Liver (tissue), 9 donors: ENCODE data around the gene TRPC1. TPM values are rescaled to one million over a fixed set of nuclear protein-coding genes. Genes with fewer than 3 reads are reported as not detected.
A peak's percentile ranks its signal among the peaks of the same experiment; 100 is the strongest.

Experiments used
- DNase-seq: peaks from one replicate; pipeline ENCODE4 v3.0.0-alpha.2; 2017; ENCODE audit warnings: low spot score
- H3K27ac ChIP-seq, 2 donors: one replicate each; pipeline ENCODE4 v1.7.0; 2013; ENCODE audit warnings: inconsistent platforms in 2 of 2, low read length in 2 of 2, control low read depth in 1 of 2, low read depth in 1 of 2, mild to moderate bottlenecking in 1 of 2
- H3K27me3 ChIP-seq, 4 donors: one replicate each; pipeline versions ENCODE4 v1.6.1 to v1.7.0; 2013; ENCODE audit warnings: low read length in 3 of 4, inconsistent platforms in 1 of 4, mild to moderate bottlenecking in 1 of 4, moderate library complexity in 1 of 4; ENCODE audit not compliant: control insufficient read depth in 4 of 4, insufficient read depth in 4 of 4
- H3K36me3 ChIP-seq, 4 donors: one replicate each; pipeline versions ENCODE4 v1.6.1 to v1.7.0; 2013; ENCODE audit warnings: low read length in 3 of 4, mild to moderate bottlenecking in 3 of 4, low read depth in 1 of 4, moderate library complexity in 1 of 4; ENCODE audit not compliant: control insufficient read depth in 4 of 4, insufficient read depth in 3 of 4
- H3K4me1 ChIP-seq, 4 donors: one replicate each; pipeline versions ENCODE4 v1.6.1 to v1.7.0; 2013; ENCODE audit warnings: low read length in 3 of 4, mild to moderate bottlenecking in 3 of 4, moderate library complexity in 1 of 4; ENCODE audit not compliant: control insufficient read depth in 4 of 4, insufficient read depth in 4 of 4
- H3K4me3 ChIP-seq, 3 donors: one replicate each; pipeline versions ENCODE4 v1.6.1 to v1.7.0; 2013; ENCODE audit warnings: low read length in 3 of 3, control low read depth in 1 of 3, low read depth in 1 of 3, mild to moderate bottlenecking in 1 of 3
- H3K9ac ChIP-seq, 2 donors: one replicate each; pipeline ENCODE4 v1.7.0; 2013; ENCODE audit warnings: low read length in 2 of 2, mild to moderate bottlenecking in 2 of 2, moderate library complexity in 2 of 2, control low read depth in 1 of 2, low read depth in 1 of 2
- H3K9me3 ChIP-seq, 4 donors: one replicate each; pipeline versions ENCODE4 v1.6.1 to v1.7.0; 2013; ENCODE audit warnings: low read length in 3 of 4; ENCODE audit not compliant: control insufficient read depth in 4 of 4
- ATF3 ChIP-seq: IDR thresholded peaks from 2 replicates; pipeline ENCODE4 v1.6.1; 2016; ENCODE audit warnings: antibody characterized with exemption
- CTCF ChIP-seq: fragments of 150-350 bp; IDR thresholded peaks from 2 replicates; pipeline ENCODE4 v1.5.1; 2017; ENCODE audit warnings: improper control_type of control experiment, low read depth, low read length; ENCODE audit not compliant: missing input control
- EGR1 ChIP-seq, 2 donors: IDR thresholded peaks; 2 replicates each; pipeline ENCODE4 v1.6.1; 2016 to 2018; ENCODE audit warnings: antibody characterized with exemption in 2 of 2, low read depth in 2 of 2
- FOXA1 ChIP-seq: IDR thresholded peaks from 2 replicates; pipeline ENCODE4 v1.6.1; 2016; ENCODE audit warnings: antibody characterized with exemption
- FOXA2 ChIP-seq: IDR thresholded peaks from 2 replicates; pipeline ENCODE4 v1.6.1; 2016; ENCODE audit warnings: antibody characterized with exemption
- GABPA ChIP-seq, 2 donors: IDR thresholded peaks in 1 of 2; conservative IDR thresholded peaks in 1 of 2; 2 replicates each; pipeline ENCODE4 v1.6.1; 2016; ENCODE audit warnings: antibody characterized with exemption in 2 of 2, mild to moderate bottlenecking in 1 of 2, moderate library complexity in 1 of 2
- HNF4A ChIP-seq, 2 donors: conservative IDR thresholded peaks; 2 replicates each; pipeline ENCODE4 v1.6.1; 2016; ENCODE audit warnings: antibody characterized with exemption in 2 of 2, mild to moderate bottlenecking in 2 of 2
- HNF4G ChIP-seq: IDR thresholded peaks from 2 replicates; pipeline ENCODE4 v1.6.1; 2016; ENCODE audit warnings: antibody characterized with exemption
- JUND ChIP-seq, 2 donors: IDR thresholded peaks; 2 replicates each; pipeline ENCODE4 v1.6.1; 2016; ENCODE audit warnings: antibody characterized with exemption in 2 of 2
- MAX ChIP-seq: IDR thresholded peaks from 2 replicates; pipeline ENCODE4 v1.6.1; 2016; ENCODE audit warnings: antibody characterized with exemption
- NR2F2 ChIP-seq: IDR thresholded peaks from 2 replicates; pipeline ENCODE4 v1.6.1; 2016; ENCODE audit warnings: antibody characterized with exemption
- RAD21 ChIP-seq, 2 donors: IDR thresholded peaks; 2 replicates each; pipeline ENCODE4 v1.6.1; 2016; ENCODE audit warnings: antibody characterized with exemption in 2 of 2, mild to moderate bottlenecking in 2 of 2
- REST ChIP-seq: IDR thresholded peaks from 2 replicates; pipeline ENCODE4 v1.6.1; 2016; ENCODE audit warnings: antibody characterized with exemption, mild to moderate bottlenecking
- RXRA ChIP-seq, 2 donors: IDR thresholded peaks; 2 replicates each; pipeline ENCODE4 v1.6.1; 2017 to 2018; ENCODE audit warnings: antibody characterized with exemption in 2 of 2, mild to moderate bottlenecking in 1 of 2
- SP1 ChIP-seq: IDR thresholded peaks from 2 replicates; pipeline ENCODE4 v1.6.1; 2018; ENCODE audit warnings: antibody characterized with exemption, mild to moderate bottlenecking
- TAF1 ChIP-seq: conservative IDR thresholded peaks from 2 replicates; pipeline ENCODE4 v1.6.1; 2016; ENCODE audit warnings: antibody characterized with exemption, mild to moderate bottlenecking
- YY1 ChIP-seq: IDR thresholded peaks from 2 replicates; pipeline ENCODE4 v1.6.1; 2016; ENCODE audit warnings: antibody characterized with exemption, mild to moderate bottlenecking
- ZBTB33 ChIP-seq: IDR thresholded peaks from 2 replicates; pipeline ENCODE4 v1.6.1; 2016; ENCODE audit warnings: antibody characterized with exemption
- WGBS: extraction: QIAGEN DNeasy Blood & Tissue Kit; methylation state at CpG from one replicate; pipeline ENCODE4 v1.1.7; 2013; 5-methylcytosine and 5-hydroxymethylcytosine counted together
- polyA plus RNA-seq, 2 donors: library from polyadenylated mRNA; stranded (reverse) in 1 of 2; unstranded in 1 of 2; fragments of 200-250 nt in 1 of 2; fragments of >200 nt in 1 of 2; fragmentation: Nextera tagmentation in 1 of 2; extraction: Ambion mirVana in 1 of 2; gene quantifications; one replicate each; pipeline versions ENCODE4 v1.2.1 to v1.2.3, GENCODE V29; 2013 to 2015
- total RNA-seq, 2 donors: library from RNA; depleted of rRNA; stranded (reverse); fragments of >200 nt; gene quantifications; one replicate each; pipeline ENCODE4 v1.2.3, GENCODE V29; 2014
- donor health status: healthy.
- donor health status: healthy.
- donor health status: healthy.
- donor health status: healthy.
- donor health status: healthy.

TRPC1 gene
- total and polyA plus RNA-seq, 4 donors = 0.15 to 4.7 (median 1.6) TPM

GRCh38 chr3:142828703-142829305 is 105.0 kb downstream of the TRPC1 start:
- Histone ChIP-seq H3K9me3 (no peaks in the 10 kb centered on the region), H3K27me3 (no peaks in the 10 kb centered on the region), H3K27ac (no peak overlapping the region), H3K9ac (no peak overlapping the region), H3K36me3 (no peaks in the 10 kb centered on the region), H3K4me3 (no peak overlapping the region), H3K4me1 (peaks cover 0 to 7% (median 2%) of the 10 kb centered on the region in 4 donors)
- peak; percentile 86 for DNase-seq
- TF ChIP-seq TAF1 = no peak
- no peak for TF ChIP-seq MAX
- TF ChIP-seq NR2F2 = no peak
- TF ChIP-seq SP1 = no peak
- no peak for TF ChIP-seq ZBTB33
- no peak for TF ChIP-seq REST
- TF ChIP-seq HNF4A (conservative IDR thresholded peaks at IDR 0.05) = peak in 1 of 2 donors; percentile 8
- peak; percentile 99 to 100 for TF ChIP-seq RAD21 (IDR thresholded peaks at IDR 0.05)
- peak; percentile 95 for TF ChIP-seq CTCF
- no peak for TF ChIP-seq HNF4G
- no peak for TF ChIP-seq FOXA2
- TF ChIP-seq EGR1 (IDR thresholded peaks at IDR 0.05; ENCODE audit: low read depth in 2 of 2) = no peak
- no peak for TF ChIP-seq YY1
- peak in 1 of 2 donors; percentile 14 for TF ChIP-seq RXRA (IDR thresholded peaks at IDR 0.05)
- TF ChIP-seq FOXA1 = no peak
- TF ChIP-seq ATF3 = no peak
- TF ChIP-seq JUND (IDR thresholded peaks at IDR 0.05) = no peak
- no peak for TF ChIP-seq GABPA (IDR thresholded peaks at IDR 0.05 in 1 of 2, conservative IDR thresholded peaks at IDR 0.05 in 1 of 2)
- WGBS = 10% methylated on average over 9 of the region's 9 CpGs
